SK-N-SH (cell line): ENCODE results near the gene SLCO4A1. TPM values are rescaled to one million over a fixed set of nuclear protein-coding genes. Genes with fewer than 3 reads are reported as not detected.

Experiments
- CTCF ChIA-PET: fragments of 300-600, 350-600 bp; formaldehyde crosslinking; extraction: SDS; loops from one replicate; lab custom pipeline; 2021; lab: Yijun Ruan, JAX
- POLR2A ChIA-PET: fragments of 350-600 bp; sonication (Branson Sonifier 250); formaldehyde crosslinking; extraction: SDS; loops from one replicate; lab custom pipeline; 2020; ENCODE audit warnings: antibody characterized with exemption, inconsistent platforms; lab: Yijun Ruan, JAX
- DNase-seq: peaks from one replicate; pipeline ENCODE4 v3.0.0; 2012
- H2AFZ ChIP-seq: fragments of 200-600 bp; sonication (generic); 2 replicates; pipeline ENCODE4 v1.8.1; 2016; ENCODE audit warnings: antibody characterized with exemption, mild to moderate bottlenecking, low read depth
- H3F3A ChIP-seq: fragments of 200-600 bp; sonication (generic); replicated peaks from 2 replicates; pipeline ENCODE3; 2016; ENCODE audit warnings: antibody characterized with exemption, mild to moderate bottlenecking; ENCODE audit not compliant: insufficient read depth
- H3K27ac ChIP-seq, 2 experiments: fragments of 200-500 bp in 1 of 2; fragments of 200-600 bp in 1 of 2; sonication (Bioruptor generic) in 1 of 2; sonication (generic), shearing (Covaris generic) in 1 of 2; 2 replicates each; pipeline versions ENCODE4 v1.5.1 to v1.6.1; 2014 to 2016; ENCODE audit warnings: low read depth in 2 of 2, inconsistent platforms in 1 of 2, low read length in 1 of 2, mild to moderate bottlenecking in 1 of 2, mixed read lengths in 1 of 2
- H3K27me3 ChIP-seq: fragments of 200-600 bp; sonication (generic), shearing (Covaris generic); 2 replicates; pipeline ENCODE4 v1.6.1; 2016; ENCODE audit warnings: mixed run types; ENCODE audit not compliant: insufficient read depth
- H3K36me3 ChIP-seq, 2 experiments: fragments of 200-500 bp in 1 of 2; fragments of 200-600 bp in 1 of 2; sonication (Bioruptor generic) in 1 of 2; sonication (generic) in 1 of 2; replicated peaks in 1 of 2; 2 replicates each; pipeline versions ENCODE3 to v1.5.1; 2014 to 2016; ENCODE audit warnings: low read length in 1 of 2, mild to moderate bottlenecking in 1 of 2; ENCODE audit not compliant: insufficient read depth in 2 of 2, control insufficient read depth in 1 of 2
- H3K4me1 ChIP-seq, 2 experiments: fragments of 200-500 bp in 1 of 2; fragments of 200-600 bp in 1 of 2; sonication (Bioruptor generic) in 1 of 2; sonication (generic), shearing (Covaris generic) in 1 of 2; 2 replicates each; pipeline versions ENCODE4 v1.5.1 to v1.6.1; 2014 to 2016; ENCODE audit warnings: low read depth in 1 of 2, low read length in 1 of 2, mixed run types in 1 of 2; ENCODE audit not compliant: insufficient read depth in 2 of 2, control insufficient read depth in 1 of 2
- H3K4me2 ChIP-seq: fragments of 200-600 bp; sonication (generic), shearing (Covaris generic); 2 replicates; pipeline ENCODE4 v1.6.1; 2017; ENCODE audit warnings: mixed run types
- H3K4me3 ChIP-seq, 2 experiments: fragments of 200-500 bp in 1 of 2; fragments of 200-600 bp in 1 of 2; sonication (Bioruptor generic) in 1 of 2; sonication (generic), shearing (Covaris generic) in 1 of 2; 2 replicates each; pipeline versions ENCODE4 v1.5.1 to v1.8.1; 2014 to 2016; ENCODE audit warnings: low read depth in 2 of 2, inconsistent platforms in 1 of 2, low read length in 1 of 2, mild to moderate bottlenecking in 1 of 2, mixed read lengths in 1 of 2, moderate library complexity in 1 of 2
- H3K79me2 ChIP-seq: fragments of 200-600 bp; sonication (generic); 2 replicates; pipeline ENCODE4 v1.8.1; 2017; ENCODE audit warnings: mild to moderate bottlenecking; ENCODE audit not compliant: insufficient read depth
- H3K9ac ChIP-seq: fragments of 200-600 bp; sonication (generic); 2 replicates; pipeline ENCODE4 v1.6.1; 2017; ENCODE audit warnings: mixed run types
- H3K9me2 ChIP-seq: fragments of 200-600 bp; sonication (generic); 2 replicates; pipeline ENCODE4 v1.6.1; 2017; ENCODE audit warnings: mixed run types
- H3K9me3 ChIP-seq: fragments of 200-600 bp; sonication (generic); 2 replicates; pipeline ENCODE4 v1.6.1; 2017; ENCODE audit warnings: mixed run types, mild to moderate bottlenecking, moderate library complexity
- H4K20me1 ChIP-seq: fragments of 200-600 bp; sonication (generic); 2 replicates; pipeline ENCODE4 v1.6.1; 2017; ENCODE audit warnings: mild to moderate bottlenecking, mixed run types; ENCODE audit not compliant: insufficient read depth
- CHD2 ChIP-seq: fragments of 150-350 bp; IDR thresholded peaks from 2 replicates; pipeline ENCODE4 v1.6.1; 2018; ENCODE audit warnings: low read length; ENCODE audit not compliant: partially characterized antibody
- ELF1 ChIP-seq: IDR thresholded peaks from 2 replicates; pipeline ENCODE4 v1.4.0; 2012
- FOSL2 ChIP-seq: IDR thresholded peaks from 2 replicates; pipeline ENCODE4 v1.4.0; 2012; ENCODE audit warnings: low read depth, mild to moderate bottlenecking, moderate library complexity, borderline replicate concordance
- FOXM1 ChIP-seq: IDR thresholded peaks from 2 replicates; pipeline ENCODE4 v1.4.0; 2012; ENCODE audit warnings: low read depth, mild to moderate bottlenecking
- GABPA ChIP-seq: IDR thresholded peaks from 2 replicates; pipeline ENCODE4 v1.4.0; 2012; ENCODE audit warnings: low read depth, mild to moderate bottlenecking
- GATA2 ChIP-seq: sonication (generic); formaldehyde crosslinking; IDR thresholded peaks from 2 replicates; pipeline ENCODE4 v1.5.0; 2020; ENCODE audit warnings: mild to moderate bottlenecking, missing genetic modification reagents
- MXI1 ChIP-seq: IDR thresholded peaks from 2 replicates; pipeline ENCODE4 v1.6.1; 2012; ENCODE audit warnings: mild to moderate bottlenecking, low read depth, low read length, improper control_type of control experiment
- NRF1 ChIP-seq: IDR thresholded peaks from 2 replicates; pipeline ENCODE4 v1.6.1; 2012; ENCODE audit warnings: low read depth, mild to moderate bottlenecking, low read length
- RAD21 ChIP-seq: IDR thresholded peaks from 2 replicates; pipeline ENCODE4 v1.6.1; 2012; ENCODE audit warnings: mild to moderate bottlenecking, low read length
- RCOR1 ChIP-seq: fragments of 150-350 bp; IDR thresholded peaks from 2 replicates; pipeline ENCODE4 v1.6.1; 2017; ENCODE audit warnings: antibody characterized with exemption, low read length
- RFX5 ChIP-seq: IDR thresholded peaks from 2 replicates; pipeline ENCODE4 v1.6.1; 2012; ENCODE audit warnings: mild to moderate bottlenecking, improper control_type of control experiment, low read length
- RXRA ChIP-seq: IDR thresholded peaks from 2 replicates; pipeline ENCODE4 v1.4.0; 2012; ENCODE audit warnings: low read depth, mild to moderate bottlenecking, borderline replicate concordance
- SMC3 ChIP-seq: IDR thresholded peaks from 2 replicates; pipeline ENCODE4 v1.6.1; 2012; ENCODE audit warnings: low read depth, low read length, improper control_type of control experiment
- TEAD4 ChIP-seq: IDR thresholded peaks from 2 replicates; pipeline ENCODE4 v1.4.0; 2012; ENCODE audit warnings: mild to moderate bottlenecking, borderline replicate concordance; ENCODE audit not compliant: insufficient read depth
- YY1 ChIP-seq: IDR thresholded peaks from 2 replicates; pipeline ENCODE4 v1.4.0; 2012; ENCODE audit warnings: low read depth, mild to moderate bottlenecking
- WGBS: methylation state at CpG from one replicate; pipeline ENCODE4 v1.1.6; 2017; ENCODE audit warnings: low lambda C conversion rate; 5-methylcytosine and 5-hydroxymethylcytosine counted together
- polyA plus RNA-seq, 3 experiments: library from polyadenylated mRNA; depleted of rRNA; stranded (reverse); fragments of >200 nt; gene quantifications; 2 replicates each; pipeline ENCODE4 v1.2.3, GENCODE V29; 2012
- TF ChIP-seq, protein P1 (sequence below): IDR thresholded peaks from 2 replicates; pipeline ENCODE4 v1.4.0; 2012; ENCODE audit warnings: low read depth, borderline replicate concordance
- TF ChIP-seq, protein P2 (sequence below): fragments of 150-350 bp; IDR thresholded peaks from 2 replicates; pipeline ENCODE4 v1.6.1; 2016; ENCODE audit warnings: mild to moderate bottlenecking, low read depth, low read length
- TF ChIP-seq, protein P3 (sequence below): IDR thresholded peaks from 2 replicates; pipeline ENCODE4 v1.6.1; 2012; ENCODE audit warnings: mild to moderate bottlenecking, low read depth, low read length, moderate library complexity
- TF ChIP-seq, protein P4 (sequence below): IDR thresholded peaks from 2 replicates; pipeline ENCODE4; 2012
- TF ChIP-seq, protein P5 (sequence below): IDR thresholded peaks from 2 replicates; pipeline ENCODE4 v1.4.0; 2012; ENCODE audit warnings: low read depth
- TF ChIP-seq, protein P6 (sequence below): fragments of 150-350 bp; IDR thresholded peaks from 2 replicates; pipeline ENCODE4 v1.6.1; 2017; ENCODE audit warnings: antibody characterized with exemption, low read length, low read depth, borderline replicate concordance

SLCO4A1 gene
- polyA plus RNA-seq, 1 of the 3 experiments (the other 2 are of a cell fraction): 0.33 TPM

DNA sequence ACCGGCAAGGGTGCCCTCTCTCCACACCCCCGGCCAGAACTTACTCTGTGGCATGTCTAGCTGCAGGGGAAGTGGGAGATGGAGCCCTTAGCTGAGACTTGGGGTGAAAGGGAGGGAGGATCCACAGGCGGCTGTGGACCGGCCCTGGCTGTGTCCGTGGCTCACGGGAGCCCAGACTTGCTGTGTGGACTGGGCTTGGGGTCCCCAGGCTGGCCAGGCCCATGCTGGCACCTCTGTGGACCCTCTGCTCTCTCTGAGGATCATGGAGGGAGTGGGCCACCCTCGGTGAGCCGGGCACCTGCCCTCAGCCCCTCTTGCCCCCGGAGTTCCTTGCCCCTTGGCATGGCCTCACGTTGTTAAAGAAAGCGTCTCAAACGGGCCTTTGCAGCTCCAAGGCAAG, 57.4 kb downstream of the SLCO4A1 start:
- Histone ChIP-seq H3K27me3 (no peaks in the 10 kb centered on the region), H3K4me1 (peaks cover 15 to 21% of the 10 kb centered on the region in 2 experiments; a peak in 3 of 4 replicates), H2AFZ (no peak overlapping the region), H3K9me2 (no peaks in the 10 kb centered on the region), H3K9ac (no peak overlapping the region), H3F3A (peaks cover 11% of the 10 kb centered on the region), H3K36me3 (no peaks in the 10 kb centered on the region), H3K4me2 (no peak overlapping the region), H3K4me3 (no peak overlapping the region), H3K9me3 (no peaks in the 10 kb centered on the region), H3K79me2 (no peaks in the 10 kb centered on the region), H3K27ac (no peak overlapping the region), H4K20me1 (no peaks in the 10 kb centered on the region)
- POLR2A ChIA-PET: no interaction called here
- CTCF ChIA-PET: interaction anchor here (1.2 to 1.7 kb wide), 2 partner anchors 8 to 92 kb away, joined by 4 to 5 read pairs; no protein-coding TSS in a partner anchor
- 58% methylated on average over 6 of the region's 12 CpGs for WGBS
- TF ChIP-seq NRF1 (no peak), RFX5 (no peak), SMC3 (no peak), RXRA (no peak), GATA2 (CRISPR knock-in tag) (no peak), GABPA (no peak), TEAD4 (no peak)
- TF ChIP-seq, protein P1, sequence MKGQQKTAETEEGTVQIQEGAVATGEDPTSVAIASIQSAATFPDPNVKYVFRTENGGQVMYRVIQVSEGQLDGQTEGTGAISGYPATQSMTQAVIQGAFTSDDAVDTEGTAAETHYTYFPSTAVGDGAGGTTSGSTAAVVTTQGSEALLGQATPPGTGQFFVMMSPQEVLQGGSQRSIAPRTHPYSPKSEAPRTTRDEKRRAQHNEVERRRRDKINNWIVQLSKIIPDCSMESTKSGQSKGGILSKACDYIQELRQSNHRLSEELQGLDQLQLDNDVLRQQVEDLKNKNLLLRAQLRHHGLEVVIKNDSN: no peak
- TF ChIP-seq, protein P2, sequence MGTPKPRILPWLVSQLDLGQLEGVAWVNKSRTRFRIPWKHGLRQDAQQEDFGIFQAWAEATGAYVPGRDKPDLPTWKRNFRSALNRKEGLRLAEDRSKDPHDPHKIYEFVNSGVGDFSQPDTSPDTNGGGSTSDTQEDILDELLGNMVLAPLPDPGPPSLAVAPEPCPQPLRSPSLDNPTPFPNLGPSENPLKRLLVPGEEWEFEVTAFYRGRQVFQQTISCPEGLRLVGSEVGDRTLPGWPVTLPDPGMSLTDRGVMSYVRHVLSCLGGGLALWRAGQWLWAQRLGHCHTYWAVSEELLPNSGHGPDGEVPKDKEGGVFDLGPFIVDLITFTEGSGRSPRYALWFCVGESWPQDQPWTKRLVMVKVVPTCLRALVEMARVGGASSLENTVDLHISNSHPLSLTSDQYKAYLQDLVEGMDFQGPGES: no peak
- DNase-seq: no peak

DNA sequence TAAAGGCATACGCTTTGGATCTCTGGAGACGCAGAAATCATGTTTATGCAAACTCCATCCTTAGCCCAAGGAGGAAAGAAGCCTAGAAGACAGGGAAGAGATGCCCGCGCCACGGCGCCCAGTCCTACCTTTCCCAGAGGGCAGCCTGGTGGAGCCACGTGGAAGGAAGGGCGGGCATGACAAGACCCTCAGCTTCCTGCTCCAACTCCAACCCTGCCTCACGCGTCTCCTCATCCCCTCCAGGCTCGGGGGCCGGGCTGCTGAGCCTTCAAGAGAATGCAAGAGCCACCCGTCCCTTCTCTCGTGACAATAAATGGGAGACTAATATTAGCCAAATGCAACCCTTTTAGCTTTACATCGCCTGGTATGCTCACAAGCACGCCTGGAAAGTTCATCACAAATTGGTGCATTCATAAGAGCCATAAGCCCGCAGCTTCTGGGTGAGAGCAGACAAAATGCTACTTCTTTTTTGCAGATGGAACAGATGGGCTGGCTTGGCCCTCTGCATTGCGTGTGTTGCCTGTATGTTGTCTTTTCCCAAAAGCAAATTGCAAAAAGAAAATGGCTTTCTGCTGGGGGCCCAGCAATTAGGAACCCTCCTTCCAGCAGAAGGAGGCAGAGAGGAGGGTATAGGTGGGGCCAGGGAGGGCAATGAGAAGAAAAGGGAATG, 58.1 kb downstream of the SLCO4A1 start:
- no peaks in the 10 kb centered on the region for H3K27me3 ChIP-seq
- peaks cover 15% of the 10 kb centered on the region for H3F3A ChIP-seq
- no peak overlapping the region for H3K9ac ChIP-seq
- no peaks in the 10 kb centered on the region for H3K9me2 ChIP-seq
- CTCF ChIA-PET: interaction anchor here (1.7 kb wide), 2 partner anchors 10 to 91 kb away, joined by 4 to 5 read pairs; no protein-coding TSS in a partner anchor
- WGBS: 89% methylated on average over 18 of the region's 18 CpGs
- no peak overlapping the region for H3K27ac ChIP-seq
- H3K9me3 ChIP-seq: no peaks in the 10 kb centered on the region
- no peak for DNase-seq
- no peaks in the 10 kb centered on the region for H4K20me1 ChIP-seq
- no peak overlapping the region for H3K4me2 ChIP-seq
- no peaks in the 10 kb centered on the region for H3K36me3 ChIP-seq
- no peaks in the 10 kb centered on the region for H3K79me2 ChIP-seq
- H2AFZ ChIP-seq: no peak overlapping the region
- POLR2A ChIA-PET: no interaction called here
- peaks cover 19 to 27% of the 10 kb centered on the region in 2 experiments; a peak in 3 of 4 replicates for H3K4me1 ChIP-seq
- no peak overlapping the region for H3K4me3 ChIP-seq
- TF ChIP-seq, protein P3, sequence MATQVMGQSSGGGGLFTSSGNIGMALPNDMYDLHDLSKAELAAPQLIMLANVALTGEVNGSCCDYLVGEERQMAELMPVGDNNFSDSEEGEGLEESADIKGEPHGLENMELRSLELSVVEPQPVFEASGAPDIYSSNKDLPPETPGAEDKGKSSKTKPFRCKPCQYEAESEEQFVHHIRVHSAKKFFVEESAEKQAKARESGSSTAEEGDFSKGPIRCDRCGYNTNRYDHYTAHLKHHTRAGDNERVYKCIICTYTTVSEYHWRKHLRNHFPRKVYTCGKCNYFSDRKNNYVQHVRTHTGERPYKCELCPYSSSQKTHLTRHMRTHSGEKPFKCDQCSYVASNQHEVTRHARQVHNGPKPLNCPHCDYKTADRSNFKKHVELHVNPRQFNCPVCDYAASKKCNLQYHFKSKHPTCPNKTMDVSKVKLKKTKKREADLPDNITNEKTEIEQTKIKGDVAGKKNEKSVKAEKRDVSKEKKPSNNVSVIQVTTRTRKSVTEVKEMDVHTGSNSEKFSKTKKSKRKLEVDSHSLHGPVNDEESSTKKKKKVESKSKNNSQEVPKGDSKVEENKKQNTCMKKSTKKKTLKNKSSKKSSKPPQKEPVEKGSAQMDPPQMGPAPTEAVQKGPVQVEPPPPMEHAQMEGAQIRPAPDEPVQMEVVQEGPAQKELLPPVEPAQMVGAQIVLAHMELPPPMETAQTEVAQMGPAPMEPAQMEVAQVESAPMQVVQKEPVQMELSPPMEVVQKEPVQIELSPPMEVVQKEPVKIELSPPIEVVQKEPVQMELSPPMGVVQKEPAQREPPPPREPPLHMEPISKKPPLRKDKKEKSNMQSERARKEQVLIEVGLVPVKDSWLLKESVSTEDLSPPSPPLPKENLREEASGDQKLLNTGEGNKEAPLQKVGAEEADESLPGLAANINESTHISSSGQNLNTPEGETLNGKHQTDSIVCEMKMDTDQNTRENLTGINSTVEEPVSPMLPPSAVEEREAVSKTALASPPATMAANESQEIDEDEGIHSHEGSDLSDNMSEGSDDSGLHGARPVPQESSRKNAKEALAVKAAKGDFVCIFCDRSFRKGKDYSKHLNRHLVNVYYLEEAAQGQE: no peak
- TF ChIP-seq YY1: no peak
- TF ChIP-seq FOXM1: no peak
- TF ChIP-seq TEAD4: no peak
- no peak for TF ChIP-seq FOSL2
- no peak for TF ChIP-seq ELF1
- TF ChIP-seq, protein P4, sequence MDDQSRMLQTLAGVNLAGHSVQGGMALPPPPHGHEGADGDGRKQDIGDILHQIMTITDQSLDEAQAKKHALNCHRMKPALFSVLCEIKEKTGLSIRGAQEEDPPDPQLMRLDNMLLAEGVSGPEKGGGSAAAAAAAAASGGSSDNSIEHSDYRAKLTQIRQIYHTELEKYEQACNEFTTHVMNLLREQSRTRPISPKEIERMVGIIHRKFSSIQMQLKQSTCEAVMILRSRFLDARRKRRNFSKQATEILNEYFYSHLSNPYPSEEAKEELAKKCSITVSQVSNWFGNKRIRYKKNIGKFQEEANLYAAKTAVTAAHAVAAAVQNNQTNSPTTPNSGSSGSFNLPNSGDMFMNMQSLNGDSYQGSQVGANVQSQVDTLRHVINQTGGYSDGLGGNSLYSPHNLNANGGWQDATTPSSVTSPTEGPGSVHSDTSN: no peak
- TF ChIP-seq CHD2: no peak
- no peak for TF ChIP-seq RCOR1
- TF ChIP-seq MXI1: no peak
- TF ChIP-seq, protein P5, sequence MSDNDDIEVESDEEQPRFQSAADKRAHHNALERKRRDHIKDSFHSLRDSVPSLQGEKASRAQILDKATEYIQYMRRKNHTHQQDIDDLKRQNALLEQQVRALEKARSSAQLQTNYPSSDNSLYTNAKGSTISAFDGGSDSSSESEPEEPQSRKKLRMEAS: no peak
- no peak for TF ChIP-seq RAD21
- TF ChIP-seq, protein P6, sequence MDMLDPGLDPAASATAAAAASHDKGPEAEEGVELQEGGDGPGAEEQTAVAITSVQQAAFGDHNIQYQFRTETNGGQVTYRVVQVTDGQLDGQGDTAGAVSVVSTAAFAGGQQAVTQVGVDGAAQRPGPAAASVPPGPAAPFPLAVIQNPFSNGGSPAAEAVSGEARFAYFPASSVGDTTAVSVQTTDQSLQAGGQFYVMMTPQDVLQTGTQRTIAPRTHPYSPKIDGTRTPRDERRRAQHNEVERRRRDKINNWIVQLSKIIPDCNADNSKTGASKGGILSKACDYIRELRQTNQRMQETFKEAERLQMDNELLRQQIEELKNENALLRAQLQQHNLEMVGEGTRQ: no peak
